T-helper 9 cell (primary cell): ENCODE data around the gene SLC9A3.
"Not testable (repeated sequence)": the region's sequence is repeated elsewhere in the genome, so short reads cannot be mapped to it uniquely, and the experiment has no call there.

ENCODE experiments used
- DNase-seq: peaks from one replicate; pipeline ENCODE4 v3.0.0-alpha.2; 2020

The SLC9A3 gene

DNA sequence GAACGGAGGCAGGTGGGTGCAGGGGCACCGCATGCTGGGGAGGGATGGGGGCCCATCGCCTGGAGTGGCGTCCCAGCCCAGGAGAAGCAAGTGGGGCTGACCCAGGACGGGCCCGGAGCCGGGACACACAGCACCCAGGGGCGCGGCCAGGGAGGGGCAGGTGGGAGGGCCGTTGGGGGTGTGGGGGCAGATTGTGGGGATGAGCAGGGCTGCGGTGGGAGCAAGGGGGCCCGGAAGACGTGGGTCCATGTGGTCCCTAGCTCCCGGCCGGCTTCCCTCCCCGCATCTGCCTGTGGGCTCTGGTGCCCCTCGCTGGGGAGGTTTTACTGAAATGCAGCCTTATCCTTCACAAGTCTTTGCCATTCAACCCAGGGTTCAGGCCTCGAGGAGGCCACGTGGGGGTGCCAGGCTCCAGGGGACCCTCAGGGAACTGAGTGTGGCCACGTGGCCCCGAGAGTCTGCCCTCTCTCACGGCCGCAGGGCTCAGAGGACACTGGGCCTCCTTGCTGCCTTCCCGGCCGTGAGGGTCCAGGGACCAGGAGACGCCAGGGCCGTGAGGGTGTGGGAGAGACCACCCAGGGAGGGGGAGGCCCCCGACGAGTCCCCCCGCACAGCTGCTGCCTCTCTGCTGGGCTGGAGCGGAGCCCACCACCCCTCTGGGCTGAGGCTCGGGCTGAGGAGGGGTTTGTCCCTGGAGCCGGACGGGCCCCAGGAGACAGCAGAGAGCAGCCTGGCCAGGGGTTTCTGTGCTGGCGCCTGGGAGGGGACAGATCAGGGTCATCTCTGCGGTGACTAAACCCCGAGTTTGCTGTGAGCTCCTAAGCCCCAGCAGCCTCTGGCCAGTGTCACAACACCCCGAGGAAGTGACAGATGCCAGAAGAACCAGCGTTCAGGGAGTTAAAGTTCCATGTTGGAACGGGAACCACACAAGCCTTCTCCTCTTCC lies 35.2 kb downstream of the SLC9A3 start:
- no peak for DNase-seq

GRCh38 chr5:488241-488640 lies 36.0 kb downstream of the SLC9A3 start:
- no peak for DNase-seq

GRCh38 chr5:486597-486996 lies 37.7 kb downstream of the SLC9A3 start:
- not testable (repeated sequence) for DNase-seq

DNA sequence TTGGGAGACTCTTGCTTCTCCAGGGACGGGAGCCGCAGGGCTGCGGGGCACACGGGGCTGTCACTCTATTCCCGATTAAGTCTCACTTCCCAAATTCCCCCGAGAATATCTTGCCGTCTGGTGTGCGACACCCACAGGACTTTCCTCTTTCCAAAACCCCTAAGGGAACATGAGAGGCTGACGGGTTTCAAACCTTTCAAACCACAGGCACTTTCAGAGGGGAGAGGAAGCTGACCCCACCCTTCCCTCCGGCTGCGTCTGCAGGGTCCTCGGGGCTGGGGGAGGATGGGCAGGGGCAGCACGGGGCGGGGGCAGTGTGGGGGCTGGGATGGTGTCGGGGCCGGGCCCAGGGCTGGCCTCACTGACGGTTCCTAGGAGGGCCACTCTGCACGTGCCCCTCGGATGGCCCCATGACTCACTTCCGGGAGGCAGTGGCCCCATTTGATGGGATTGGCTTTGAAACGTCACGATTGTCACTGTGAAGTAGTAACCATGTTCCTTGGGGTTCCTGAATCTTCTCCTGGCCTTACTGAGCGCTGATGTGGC lies 38.2 kb downstream of the SLC9A3 start:
- no peak for DNase-seq

GRCh38 chr5:485113-485945 lies 38.9 kb downstream of the SLC9A3 start:
- no peak for DNase-seq

- DNase-seq, result no peak
Observed at GRCh38 chr5:484556-484955, 39.7 kb downstream of the SLC9A3 start.

- no peak for DNase-seq
Observed at GRCh38 chr5:483434-484140, 40.7 kb downstream of the SLC9A3 start.

GRCh38 chr5:483011-483410 lies 41.2 kb downstream of the SLC9A3 start:
- DNase-seq, result no peak

DNA sequence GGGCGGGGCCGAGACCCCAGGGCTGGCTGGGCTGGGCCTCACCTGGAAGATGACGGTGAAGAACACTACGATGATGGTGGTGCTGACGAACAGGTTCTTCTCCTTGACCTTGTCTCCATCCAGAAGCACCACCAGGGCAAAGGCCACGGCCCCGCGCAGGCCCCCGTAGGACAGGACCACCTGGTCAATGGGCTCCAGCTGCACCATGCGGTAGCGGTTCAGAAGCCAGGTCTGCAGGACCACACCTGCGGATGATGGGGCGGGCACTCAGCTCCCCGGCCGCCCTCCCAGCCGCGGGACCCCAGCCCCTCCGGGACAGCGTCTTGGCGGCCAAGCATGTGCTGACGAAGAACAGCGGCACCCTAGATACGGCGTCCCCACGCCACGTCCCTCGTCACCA lies 41.7 kb downstream of the SLC9A3 start:
- no peak for DNase-seq

- DNase-seq, result no peak
Observed at GRCh38 chr5:482021-482420, 42.2 kb downstream of the SLC9A3 start.

DNA sequence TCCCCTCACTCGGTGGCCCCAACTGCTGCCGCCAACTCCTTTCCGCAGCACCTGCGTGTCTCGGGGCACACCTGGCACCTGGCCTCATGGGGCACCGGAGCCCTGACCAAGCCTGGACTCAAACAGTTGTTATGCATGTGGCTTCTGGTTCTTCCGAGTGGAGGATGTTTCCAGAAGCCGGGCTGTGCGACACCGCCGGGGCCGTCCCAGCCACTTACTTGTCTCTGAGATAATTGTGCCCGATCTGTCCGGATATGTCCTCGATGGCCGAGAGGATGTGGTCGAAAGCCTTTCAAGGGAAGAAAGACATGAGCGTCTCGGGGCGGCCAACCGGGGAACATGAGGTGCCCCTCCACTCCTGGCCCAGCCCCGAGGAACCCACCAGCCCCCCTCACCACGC lies 42.9 kb downstream of the SLC9A3 start:
- DNase-seq, result no peak

DNA sequence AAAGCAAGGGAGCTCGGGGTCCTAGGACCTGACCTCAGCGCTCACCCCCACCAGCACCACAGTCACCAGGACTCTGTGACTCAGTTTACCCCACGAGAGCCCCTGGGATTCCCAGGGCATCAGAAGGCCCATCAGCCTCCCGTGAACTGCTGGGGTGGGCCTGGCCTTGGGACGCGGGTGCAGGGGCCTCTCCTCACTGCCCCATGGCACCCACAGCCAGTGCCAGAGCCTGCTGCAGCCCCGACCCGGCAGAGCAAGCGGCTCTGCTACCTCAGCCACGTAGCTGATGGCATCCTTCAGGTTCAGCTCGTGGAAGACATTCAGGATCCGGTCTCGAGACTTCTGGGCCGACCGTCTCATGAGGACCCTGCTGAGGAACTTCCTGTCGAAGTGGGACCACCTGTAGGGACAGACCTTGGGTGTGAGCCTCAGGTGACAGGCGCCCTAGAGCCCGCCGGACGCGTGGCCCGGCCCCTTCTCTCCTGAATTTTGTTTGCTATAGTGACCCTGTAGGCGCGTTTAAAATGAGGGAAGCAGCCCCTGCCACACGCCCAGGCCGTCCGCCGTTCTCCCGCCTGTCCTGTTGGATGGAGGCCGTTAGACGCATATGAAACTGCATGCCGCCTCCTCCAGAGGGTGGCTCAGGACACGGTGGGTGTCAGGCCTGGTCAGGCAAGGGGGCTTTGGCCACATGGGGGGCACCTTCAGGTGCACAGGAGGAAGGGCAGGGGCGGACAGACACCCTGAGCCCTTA lies 44.5 kb downstream of the SLC9A3 start:
- DNase-seq, result no peak

DNA sequence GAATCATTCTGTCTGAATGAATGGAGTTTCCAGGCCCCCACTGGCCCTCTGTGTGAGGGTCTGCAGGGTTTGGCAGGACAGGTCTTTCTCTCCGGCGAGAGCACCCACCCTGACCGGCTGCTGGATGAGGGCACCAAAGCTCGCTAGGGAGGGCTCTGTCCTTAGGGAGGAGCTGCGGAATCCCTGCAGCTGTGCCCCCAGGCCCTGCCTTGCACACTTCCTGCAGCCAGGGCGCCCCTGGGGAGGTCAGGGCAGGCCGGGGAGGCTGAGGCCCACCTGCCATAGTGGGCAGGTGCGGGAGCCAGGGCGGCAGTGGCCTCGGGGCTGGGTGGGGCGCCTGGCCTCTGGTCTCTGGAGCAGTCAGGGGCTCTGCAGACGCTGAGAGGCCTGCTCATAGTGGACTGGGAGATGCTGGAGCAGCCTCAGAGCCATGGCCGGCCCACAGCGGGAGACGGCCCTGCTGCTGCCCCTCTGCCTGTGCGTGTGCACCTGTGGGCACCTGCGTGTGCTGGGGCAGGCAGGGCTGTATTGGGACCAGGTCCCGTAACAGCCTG lies 45.2 kb downstream of the SLC9A3 start:
- DNase-seq, result no peak

- DNase-seq, result no peak
Observed at GRCh38 chr5:478369-478981, 45.8 kb downstream of the SLC9A3 start.

- DNase-seq, result no peak
Observed at GRCh38 chr5:477871-478270, 46.4 kb downstream of the SLC9A3 start.

DNA sequence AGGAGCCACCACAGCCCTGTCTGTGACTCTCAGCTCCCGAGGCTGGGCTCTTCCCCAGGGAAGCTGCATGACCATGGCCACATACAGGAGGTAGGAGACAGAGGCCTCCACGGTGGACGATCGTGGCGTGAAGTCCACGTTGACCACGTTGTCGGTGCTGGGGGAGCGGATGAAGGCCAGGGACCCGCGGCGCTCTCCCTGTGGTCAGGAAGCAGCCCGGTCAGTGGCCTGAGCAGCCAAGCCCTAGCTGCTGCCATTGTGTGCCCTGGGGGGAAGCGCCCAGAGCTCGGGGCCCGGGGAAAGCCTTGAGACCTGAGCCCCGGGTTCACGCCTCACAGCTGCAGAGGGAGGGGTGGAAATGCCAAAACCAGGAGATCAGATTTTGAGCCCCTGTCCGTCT lies 47.0 kb downstream of the SLC9A3 start:
- no peak for DNase-seq

- DNase-seq, result no peak
Observed at GRCh38 chr5:476814-477175, 47.5 kb downstream of the SLC9A3 start.

- DNase-seq, result no peak
Observed at GRCh38 chr5:476102-476813, 48.0 kb downstream of the SLC9A3 start.

- DNase-seq, result no peak
Observed at GRCh38 chr5:475704-476101, 48.5 kb downstream of the SLC9A3 start.

GRCh38 chr5:474840-475661 lies 49.2 kb downstream of the SLC9A3 start:
- DNase-seq, result no peak
